BE2C (cell line): ENCODE results near the gene TAS2R40.

Experiments
- DNase-seq: peaks from one replicate; pipeline ENCODE4 v3.0.0-alpha.2; 2020
- H3K27me3 ChIP-seq: fragments of 250-450 bp; sonication (Bioruptor Pico); 2 replicates; pipeline ENCODE4 v1.5.1; 2020; ENCODE audit warnings: mild to moderate bottlenecking
- H3K36me3 ChIP-seq: fragments of 250-450 bp; sonication (Bioruptor Pico); 2 replicates; pipeline ENCODE4 v1.5.1; 2020; ENCODE audit warnings: mild to moderate bottlenecking
- H3K4me1 ChIP-seq: fragments of 250-450 bp; sonication (Bioruptor Pico); 2 replicates; pipeline ENCODE4 v1.5.1; 2020
- H3K4me3 ChIP-seq: 2 replicates; pipeline ENCODE4 v1.5.1; 2011; ENCODE audit warnings: low read depth, low read length
- H3K9me3 ChIP-seq: fragments of 250-450 bp; sonication (Bioruptor Pico); 2 replicates; pipeline ENCODE4 v1.5.1; 2020
- TF ChIP-seq, protein P1 (sequence below): IDR thresholded peaks from 2 replicates; pipeline ENCODE4 v1.5.1; 2012; ENCODE audit warnings: mild to moderate bottlenecking, low read depth, low read length

TAS2R40 gene

DNA sequence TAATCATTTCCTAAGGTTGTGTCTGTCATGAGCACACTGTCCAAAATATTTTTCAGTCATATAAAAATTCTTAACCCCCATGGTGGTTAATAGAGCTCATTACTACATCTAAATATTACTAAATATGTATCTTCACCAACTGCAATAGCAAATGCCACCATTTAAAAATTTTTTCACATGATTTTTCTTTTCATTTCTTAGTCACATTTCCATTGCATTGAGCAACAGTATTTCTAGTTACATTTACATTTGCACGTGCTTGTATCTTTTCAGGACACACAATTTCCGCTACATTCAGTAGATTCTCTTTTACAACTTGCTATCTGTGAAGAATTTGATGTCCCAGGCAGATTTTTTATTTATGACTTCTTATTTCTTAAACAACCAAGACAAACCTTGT lies 5.2 kb upstream of the TAS2R40 start:
- Histone ChIP-seq H3K36me3 (no peaks in the 10 kb centered on the region), H3K4me3 (no peak overlapping the region), H3K4me1 (no peaks in the 10 kb centered on the region), H3K27me3 (no peaks in the 10 kb centered on the region; the same call in 1 of the 2 replicates), H3K9me3 (no peaks in the 10 kb centered on the region)
- no peak for DNase-seq
- TF ChIP-seq, protein P1, sequence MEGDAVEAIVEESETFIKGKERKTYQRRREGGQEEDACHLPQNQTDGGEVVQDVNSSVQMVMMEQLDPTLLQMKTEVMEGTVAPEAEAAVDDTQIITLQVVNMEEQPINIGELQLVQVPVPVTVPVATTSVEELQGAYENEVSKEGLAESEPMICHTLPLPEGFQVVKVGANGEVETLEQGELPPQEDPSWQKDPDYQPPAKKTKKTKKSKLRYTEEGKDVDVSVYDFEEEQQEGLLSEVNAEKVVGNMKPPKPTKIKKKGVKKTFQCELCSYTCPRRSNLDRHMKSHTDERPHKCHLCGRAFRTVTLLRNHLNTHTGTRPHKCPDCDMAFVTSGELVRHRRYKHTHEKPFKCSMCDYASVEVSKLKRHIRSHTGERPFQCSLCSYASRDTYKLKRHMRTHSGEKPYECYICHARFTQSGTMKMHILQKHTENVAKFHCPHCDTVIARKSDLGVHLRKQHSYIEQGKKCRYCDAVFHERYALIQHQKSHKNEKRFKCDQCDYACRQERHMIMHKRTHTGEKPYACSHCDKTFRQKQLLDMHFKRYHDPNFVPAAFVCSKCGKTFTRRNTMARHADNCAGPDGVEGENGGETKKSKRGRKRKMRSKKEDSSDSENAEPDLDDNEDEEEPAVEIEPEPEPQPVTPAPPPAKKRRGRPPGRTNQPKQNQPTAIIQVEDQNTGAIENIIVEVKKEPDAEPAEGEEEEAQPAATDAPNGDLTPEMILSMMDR: no peak

DNA sequence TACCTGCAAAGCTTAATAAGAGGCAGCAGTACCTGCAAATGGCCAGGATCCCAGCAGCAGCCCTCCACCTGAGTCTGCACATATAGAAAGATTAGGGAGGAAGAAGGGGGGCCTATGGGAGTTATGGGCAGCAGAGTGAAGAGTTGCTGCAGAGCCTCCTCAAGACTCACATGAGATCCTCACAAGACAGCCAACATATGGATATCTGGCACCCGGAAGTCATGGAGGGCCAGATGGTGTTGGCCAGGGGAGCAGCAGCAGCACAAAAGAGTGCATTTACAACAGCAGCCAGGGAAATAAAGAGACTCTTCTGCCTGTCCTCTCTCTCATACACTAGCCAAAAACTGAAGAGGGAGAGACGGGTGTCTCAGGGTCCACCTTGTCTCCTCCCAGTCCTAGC lies 4.0 kb upstream of the TAS2R40 start:
- Histone ChIP-seq H3K4me3 (no peak overlapping the region), H3K9me3 (no peaks in the 10 kb centered on the region), H3K27me3 (peaks cover 2% of the 10 kb centered on the region; the same call in 1 of the 2 replicates), H3K4me1 (no peaks in the 10 kb centered on the region), H3K36me3 (no peaks in the 10 kb centered on the region)
- TF ChIP-seq, protein P1: no peak
- no peak for DNase-seq

DNA sequence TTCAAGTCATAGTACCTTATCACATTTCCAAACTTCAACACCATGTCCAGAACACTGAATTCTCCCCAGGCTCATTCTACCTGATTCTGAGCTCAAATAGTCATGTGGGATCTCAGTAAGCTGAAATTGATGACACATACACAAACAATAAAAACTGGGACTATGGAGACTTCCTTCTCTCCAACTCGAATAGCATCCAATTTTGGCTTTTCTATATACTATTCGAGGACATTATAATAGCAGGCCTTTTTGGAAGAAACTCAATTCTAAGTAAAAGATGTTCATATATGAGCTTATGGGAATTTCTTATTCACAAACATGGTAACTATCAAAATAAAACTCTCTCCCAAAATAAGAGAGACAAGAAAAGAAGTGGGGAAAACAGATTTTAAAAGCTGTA lies 551 bp upstream of the TAS2R40 start:
- TF ChIP-seq, protein P1: no peak
- H3K4me1 ChIP-seq: no peaks in the 10 kb centered on the region
- no peaks in the 10 kb centered on the region for H3K36me3 ChIP-seq
- H3K4me3 ChIP-seq: no peak overlapping the region
- H3K9me3 ChIP-seq: no peaks in the 10 kb centered on the region
- H3K27me3 ChIP-seq: peaks cover 13% of the 10 kb centered on the region
- DNase-seq: no peak

DNA sequence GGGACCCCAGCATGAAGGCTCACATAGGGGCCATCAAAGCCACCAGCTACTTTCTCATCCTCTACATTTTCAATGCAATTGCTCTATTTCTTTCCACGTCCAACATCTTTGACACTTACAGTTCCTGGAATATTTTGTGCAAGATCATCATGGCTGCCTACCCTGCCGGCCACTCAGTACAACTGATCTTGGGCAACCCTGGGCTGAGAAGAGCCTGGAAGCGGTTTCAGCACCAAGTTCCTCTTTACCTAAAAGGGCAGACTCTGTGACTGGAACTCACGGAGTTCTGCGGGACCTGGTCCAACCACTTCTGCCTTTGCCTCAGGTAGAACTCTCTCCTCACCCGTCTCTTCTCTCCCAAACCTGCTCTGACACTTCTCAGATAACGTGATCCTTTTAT lies 945 bp downstream of the TAS2R40 start:
- peaks cover 13% of the 10 kb centered on the region for H3K27me3 ChIP-seq
- TF ChIP-seq, protein P1: no peak
- H3K36me3 ChIP-seq: no peaks in the 10 kb centered on the region
- H3K4me3 ChIP-seq: no peak overlapping the region
- H3K9me3 ChIP-seq: no peaks in the 10 kb centered on the region
- no peak for DNase-seq
- no peaks in the 10 kb centered on the region for H3K4me1 ChIP-seq

DNA sequence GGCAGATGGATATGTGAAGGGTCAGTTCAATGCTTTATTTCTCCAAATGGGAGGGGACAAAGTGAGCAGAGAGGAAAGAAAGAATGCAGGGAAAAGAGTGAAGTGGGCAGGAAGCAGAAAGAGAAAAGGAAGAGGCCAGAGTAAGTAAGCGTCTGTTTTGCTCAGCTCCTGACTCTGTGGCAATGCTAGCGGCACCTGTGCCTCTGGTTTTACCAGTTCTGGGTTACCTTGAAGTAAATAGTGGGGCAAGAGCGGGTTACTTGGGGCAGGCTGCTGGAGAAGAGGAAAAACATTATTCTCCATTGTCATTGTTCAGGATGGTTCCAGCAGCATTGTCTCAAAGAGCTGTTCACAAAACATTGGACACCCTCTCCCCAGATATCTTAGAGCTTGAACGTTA lies 1.9 kb downstream of the TAS2R40 start:
- Histone ChIP-seq H3K4me1 (no peaks in the 10 kb centered on the region), H3K4me3 (no peak overlapping the region), H3K9me3 (no peaks in the 10 kb centered on the region), H3K36me3 (no peaks in the 10 kb centered on the region), H3K27me3 (peaks cover 13% of the 10 kb centered on the region)
- DNase-seq: no peak
- TF ChIP-seq, protein P1: no peak

DNA sequence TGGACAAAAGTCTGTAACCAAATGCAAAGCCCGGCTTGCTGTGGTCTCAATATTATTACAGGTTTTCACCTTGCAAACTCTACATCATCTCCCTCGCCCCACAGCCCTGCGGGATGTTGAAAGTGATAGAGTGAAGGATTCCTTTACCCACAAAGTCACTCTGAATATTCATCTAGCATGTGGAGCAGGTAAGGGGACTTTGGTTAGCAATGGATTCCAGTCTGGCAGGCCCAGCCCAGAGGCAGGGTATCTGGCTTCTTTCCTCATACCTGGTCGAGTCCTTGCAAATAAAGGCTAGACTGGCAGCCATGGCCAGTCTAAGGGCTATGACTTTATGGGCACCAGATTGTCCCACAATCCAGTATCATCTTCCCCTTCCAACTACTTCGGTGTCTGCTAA lies 3.2 kb downstream of the TAS2R40 start:
- no peak for DNase-seq
- no peaks in the 10 kb centered on the region for H3K9me3 ChIP-seq
- TF ChIP-seq, protein P1: no peak
- H3K4me1 ChIP-seq: no peaks in the 10 kb centered on the region
- H3K36me3 ChIP-seq: no peaks in the 10 kb centered on the region
- H3K27me3 ChIP-seq: peaks cover 13% of the 10 kb centered on the region
- H3K4me3 ChIP-seq: no peak overlapping the region
